Body of pancreas (tissue), 4 donors: Measurements from ENCODE around the gene CTPS1. TPM values are rescaled to one million over a fixed set of nuclear protein-coding genes. Genes with fewer than 3 reads are reported as not detected.

Experiments
- ATAC-seq: fragments of 150-250 bp; one replicate; pipeline ENCODE4 v1.9.1; 2016
- DNase-seq, 4 donors: peaks; one replicate each; pipeline ENCODE4 v3.0.0-alpha.2; 2019
- H3K27ac ChIP-seq, 4 donors: fragments of 200-600 bp; sonication (generic); 1 replicate in 3 of 4; 2 replicates in 1 of 4; pipeline versions ENCODE4 v1.5.1 to v1.6.1; 2016 to 2019; ENCODE audit warnings: mild to moderate bottlenecking in 1 of 4, mixed read lengths in 1 of 4, moderate library complexity in 1 of 4
- H3K27me3 ChIP-seq, 2 donors: fragments of 200-600 bp; sonication (generic); one replicate each; pipeline ENCODE4 v1.6.0; 2016; ENCODE audit warnings: mild to moderate bottlenecking in 1 of 2
- H3K36me3 ChIP-seq, 2 donors: fragments of 200-600 bp; sonication (generic); replicated peaks in 1 of 2; 2 replicates each; pipeline ENCODE4 v1.5.1; 2016; ENCODE audit warnings: low read depth in 2 of 2; ENCODE audit not compliant: insufficient read depth in 1 of 2
- H3K4me1 ChIP-seq: fragments of 200-600 bp; sonication (generic); one replicate; pipeline ENCODE4 v1.6.0; 2016
- H3K4me3 ChIP-seq, 2 donors: fragments of 200-600 bp; sonication (generic); 1 replicate in 1 of 2; 2 replicates in 1 of 2; pipeline ENCODE4 v1.5.1; 2016 to 2019
- H3K9me3 ChIP-seq, 3 donors: fragments of 200-600 bp; sonication (generic); 1 replicate in 2 of 3; 2 replicates in 1 of 3; pipeline ENCODE4 v1.5.1; 2016
- CTCF ChIP-seq, 7 experiments: fragments of 450-650 bp in 4 of 7; fragments of 200-600 bp in 3 of 7; sonication (generic) in 3 of 7; IDR thresholded peaks; one replicate each; pipeline ENCODE4 v1.5.1; 2016 to 2019; ENCODE audit warnings: antibody characterized with exemption in 7 of 7
- POLR2A ChIP-seq, 3 donors: fragments of 450-650 bp; IDR thresholded peaks; one replicate each; pipeline ENCODE4 v1.6.1; 2016; ENCODE audit warnings: antibody characterized with exemption in 3 of 3, mild to moderate bottlenecking in 2 of 3
- WGBS, 2 donors: methylation state at CpG; one replicate each; pipeline ENCODE4 v1.1.5; 2017; 5-methylcytosine and 5-hydroxymethylcytosine counted together
- intact Hi-C: fragments of 100-400 bp; cut with DNase I; formaldehyde crosslinking; loops from one replicate; pipeline ENCODE4 v1.15.1; 2023
- total RNA-seq, 2 donors: library from RNA; depleted of rRNA; stranded (reverse); fragments of >200 nt; gene quantifications; one replicate each; pipeline ENCODE4 v1.1.0, GENCODE V29; 2016

CTPS1 gene
- total RNA-seq, 2 donors from 2014 or later, result 8.9 to 13.0 TPM

GRCh38 chr1:41017141-41018017 lies 37.9 kb downstream of the CTPS1 start:
- no peak for ATAC-seq
- no peaks in the 10 kb centered on the region for H3K9me3 ChIP-seq
- H3K4me1 ChIP-seq, result no peaks in the 10 kb centered on the region
- no peak overlapping the region for H3K27ac ChIP-seq
- intact Hi-C loops, result no loop called here
- no peak for TF ChIP-seq POLR2A (IDR thresholded peaks at IDR 0.05)
- no peaks in the 10 kb centered on the region for H3K36me3 ChIP-seq
- WGBS, 2 donors, result 95 to 96% methylated on average over 30 to 35 of the region's 44 CpGs
- no peak overlapping the region for H3K4me3 ChIP-seq
- DNase-seq, result no peak
- H3K27me3 ChIP-seq, result no peaks in the 10 kb centered on the region

DNA sequence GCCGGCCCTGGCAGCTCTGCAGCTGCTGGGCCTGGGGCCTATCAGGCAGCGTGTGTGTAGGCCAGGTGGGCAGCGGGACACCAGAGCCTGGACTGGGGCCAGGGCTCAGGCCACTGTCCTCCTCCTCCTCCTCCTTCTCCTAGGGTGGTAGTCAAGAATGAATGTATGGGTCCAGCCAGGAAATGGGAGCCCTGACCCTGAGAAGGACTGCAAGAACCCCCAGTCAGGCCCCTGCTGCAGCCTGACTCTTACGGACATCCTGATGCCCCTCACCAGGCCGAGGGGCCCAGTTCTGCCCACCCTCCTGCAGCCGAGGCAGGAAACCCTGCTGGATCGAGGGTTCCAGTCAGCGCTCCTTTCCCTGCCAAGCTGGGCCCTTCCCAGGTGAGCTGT lies 38.5 kb downstream of the CTPS1 start:
- DNase-seq (no peak), ATAC-seq (no peak)
- Histone ChIP-seq H3K4me3 (no peak overlapping the region), H3K36me3 (no peaks in the 10 kb centered on the region), H3K27me3 (no peaks in the 10 kb centered on the region), H3K4me1 (no peaks in the 10 kb centered on the region), H3K9me3 (no peaks in the 10 kb centered on the region), H3K27ac (no peak overlapping the region)
- no peak for TF ChIP-seq CTCF (IDR thresholded peaks at IDR 0.05)
- 85 to 89% methylated on average over 5 to 8 of the region's 8 CpGs for WGBS, 2 donors
- intact Hi-C loops, result no loop called here

DNA sequence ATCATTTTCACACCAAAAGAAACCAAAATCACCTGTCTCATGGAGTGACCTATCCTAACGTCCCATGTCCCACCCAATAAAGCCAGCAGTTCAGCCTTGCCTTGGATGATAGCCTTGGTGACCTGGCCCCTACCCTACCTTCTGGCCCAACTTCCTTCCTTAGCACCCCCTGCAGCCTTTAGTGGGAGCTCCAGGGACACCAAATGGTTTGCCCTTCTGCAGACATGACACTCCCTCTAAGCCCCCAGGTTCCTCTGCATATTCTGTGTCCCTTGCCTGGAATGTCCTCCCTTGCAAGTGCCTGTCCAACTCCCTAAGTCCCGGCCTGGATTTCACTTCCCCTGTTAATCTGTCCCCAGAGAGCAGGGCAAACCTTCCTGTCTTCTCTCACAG lies 39.9 kb downstream of the CTPS1 start:
- H3K27ac ChIP-seq, result no peak overlapping the region
- H3K4me1 ChIP-seq, result no peaks in the 10 kb centered on the region
- H3K36me3 ChIP-seq, result no peaks in the 10 kb centered on the region
- 64 to 67% methylated on average over 2 of the region's 2 CpGs for WGBS, 2 donors
- H3K9me3 ChIP-seq, result no peaks in the 10 kb centered on the region
- TF ChIP-seq POLR2A (IDR thresholded peaks at IDR 0.05) (no peak), CTCF (IDR thresholded peaks at IDR 0.05) (no peak)
- H3K27me3 ChIP-seq, result no peaks in the 10 kb centered on the region
- ATAC-seq (no peak), DNase-seq (no peak)
- no peak overlapping the region for H3K4me3 ChIP-seq
- intact Hi-C loops, result no loop called here

- DNase-seq (no peak), ATAC-seq (no peak)
- no peaks in the 10 kb centered on the region for H3K36me3 ChIP-seq
- no peak overlapping the region for H3K4me3 ChIP-seq
- H3K27me3 ChIP-seq, result no peaks in the 10 kb centered on the region
- H3K9me3 ChIP-seq, result no peaks in the 10 kb centered on the region
- intact Hi-C loops, result no loop called here
- WGBS, 2 donors, result 80 to 92% methylated on average over 2 to 10 of the region's 17 CpGs
- H3K27ac ChIP-seq, result no peak overlapping the region
- no peaks in the 10 kb centered on the region for H3K4me1 ChIP-seq
- TF ChIP-seq CTCF (IDR thresholded peaks at IDR 0.05), result no peak
- no peak for TF ChIP-seq POLR2A (IDR thresholded peaks at IDR 0.05)
These were observed 40.6 kb downstream of the CTPS1 start for GRCh38 chr1:41020109-41020576.

DNA sequence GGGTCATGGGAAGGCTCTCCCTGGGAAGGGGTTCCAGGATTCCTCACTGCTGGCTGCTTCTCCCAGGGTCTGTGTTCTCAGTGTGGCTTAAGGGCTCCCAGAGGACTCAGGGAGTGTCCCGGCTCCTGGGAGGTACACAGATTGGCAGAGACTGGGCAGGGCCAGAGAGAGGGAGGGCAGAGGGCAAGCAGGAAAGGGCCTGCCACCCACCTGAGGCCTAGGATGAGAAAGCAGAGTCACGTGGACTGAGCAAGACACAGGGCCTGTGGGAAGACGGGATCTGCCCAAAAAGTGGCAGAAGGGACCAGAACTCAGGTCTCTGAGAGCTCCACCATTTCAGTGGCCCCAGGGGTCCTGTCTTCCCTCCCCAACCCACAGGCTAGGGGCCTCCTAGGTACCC lies 41.2 kb downstream of the CTPS1 start:
- H3K27me3 ChIP-seq, result no peaks in the 10 kb centered on the region
- no peaks in the 10 kb centered on the region for H3K4me1 ChIP-seq
- no peak overlapping the region for H3K27ac ChIP-seq
- H3K36me3 ChIP-seq, result no peaks in the 10 kb centered on the region
- WGBS, 2 donors, result 66 to 76% methylated on average over 3 of the region's 3 CpGs
- ATAC-seq (no peak), DNase-seq (no peak)
- intact Hi-C loops, result no loop called here
- TF ChIP-seq POLR2A (IDR thresholded peaks at IDR 0.05) (no peak), CTCF (IDR thresholded peaks at IDR 0.05) (no peak)
- H3K9me3 ChIP-seq, result no peaks in the 10 kb centered on the region
- H3K4me3 ChIP-seq, result no peak overlapping the region
